ENCODE data around the gene ZCCHC8.
A peak's percentile ranks its signal among the peaks of the same experiment; 100 is the strongest.

- TF ChIP-seq POLR2AphosphoS5 (IDR thresholded peaks at IDR 0.05), result no peak
- peak in 1 of 7 experiments; percentile 2 for TF ChIP-seq CTCF (IDR thresholded peaks at IDR 0.05)
These were observed 26.8 kb upstream of the ZCCHC8 start for GRCh38 chr12:122527478-122527944.

Measured in stomach (tissue), 4 donors.